Right ventricle myocardium inferior (tissue), 1 donor: Measurements from ENCODE around the gene HIC1. TPM values are rescaled to one million over a fixed set of nuclear protein-coding genes. Genes with fewer than 3 reads are reported as not detected.

Source experiments
- ATAC-seq: fragments of 200-7000 bp; cut with Tn5 transposase; one replicate; pipeline ENCODE4 v1.9.1; 2020; ENCODE audit warnings: mild to moderate bottlenecking, moderate library complexity
- DNase-seq: peaks from one replicate; pipeline ENCODE4 v3.0.0; 2021; ENCODE audit errors: missing footprints
- intact Hi-C: fragments of 100-400 bp; cut with DNase I; formaldehyde crosslinking; loops from one replicate; pipeline ENCODE4 v1.11.0; 2022
- total RNA-seq: library from RNA; stranded (reverse); fragmentation: NEBNext Ultra II Directional; extraction: Animal tissue kit (Norgen Biotek cat#: 25700); gene quantifications from one replicate; pipeline ENCODE4 v1.2.1, GENCODE V29; 2021
- donor health status: DM: no; HTN: yes; CAD: no; lungs with severe emphysema.

HIC1 gene
- total RNA-seq, 1 donor from 2014 or later = 22.7 TPM

DNA sequence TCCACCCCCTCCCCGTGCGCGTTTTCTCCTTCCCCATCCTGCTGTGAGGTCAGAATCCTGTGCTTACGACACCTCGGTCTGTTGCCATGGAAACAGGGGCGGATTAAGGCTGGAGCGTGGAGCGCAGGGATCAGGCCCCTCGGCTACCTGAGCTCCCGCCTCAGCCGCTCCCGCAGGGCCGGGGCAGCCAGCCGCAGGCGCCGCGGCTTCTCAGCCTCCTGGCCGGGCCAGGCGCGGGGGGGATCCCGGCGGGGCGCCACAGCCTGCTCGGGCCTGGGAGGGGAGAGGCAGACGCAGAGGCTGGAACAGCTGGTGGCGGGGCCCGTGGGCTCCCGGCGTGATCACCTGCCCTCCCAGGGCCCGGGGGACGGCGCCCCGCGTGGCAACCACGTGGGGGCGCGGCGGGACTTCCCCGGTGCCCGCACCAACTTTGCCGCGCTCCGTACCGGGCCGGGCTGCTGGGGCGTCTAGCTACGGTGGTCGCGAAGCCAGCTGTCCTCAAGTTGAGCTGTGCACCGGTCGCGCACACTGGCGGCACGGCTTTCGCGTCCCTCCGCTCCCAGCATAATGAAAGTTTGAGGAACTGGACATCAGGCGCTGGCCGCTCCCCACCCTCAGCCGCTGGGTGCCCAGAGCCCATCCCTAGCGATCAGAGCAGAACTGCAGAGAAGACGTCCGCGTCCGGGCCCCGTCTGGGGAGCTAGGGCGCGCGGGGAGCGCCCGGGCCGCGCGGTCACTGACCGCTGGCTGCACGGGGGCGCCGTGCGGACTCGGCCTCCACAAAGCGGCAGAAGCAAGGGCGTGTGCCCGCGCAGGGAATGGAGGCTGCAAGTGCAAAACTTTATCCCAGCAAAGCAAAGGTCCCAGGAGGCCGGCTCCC, 31.0 kb upstream of the HIC1 start:
- DNase-seq (no peak), ATAC-seq (peak; percentile 18)
- intact Hi-C loops = no loop called here

- ATAC-seq = no peak
- intact Hi-C loops = no loop called here
- DNase-seq = no peak
These were observed 30.2 kb upstream of the HIC1 start for GRCh38 chr17:2024572-2025219.

- peak; percentile 87 for DNase-seq
- ATAC-seq = peak; percentile 72
- intact Hi-C loops = no loop called here
These were observed 29.7 kb upstream of the HIC1 start, which contains the start of gene RTN4RL1 for GRCh38 chr17:2025220-2025621. Gene RTN4RL1, minus strand, starts transcription at chr17:2025334. Its CDS starts 469 bp downstream, at chr17:2024865.

DNA sequence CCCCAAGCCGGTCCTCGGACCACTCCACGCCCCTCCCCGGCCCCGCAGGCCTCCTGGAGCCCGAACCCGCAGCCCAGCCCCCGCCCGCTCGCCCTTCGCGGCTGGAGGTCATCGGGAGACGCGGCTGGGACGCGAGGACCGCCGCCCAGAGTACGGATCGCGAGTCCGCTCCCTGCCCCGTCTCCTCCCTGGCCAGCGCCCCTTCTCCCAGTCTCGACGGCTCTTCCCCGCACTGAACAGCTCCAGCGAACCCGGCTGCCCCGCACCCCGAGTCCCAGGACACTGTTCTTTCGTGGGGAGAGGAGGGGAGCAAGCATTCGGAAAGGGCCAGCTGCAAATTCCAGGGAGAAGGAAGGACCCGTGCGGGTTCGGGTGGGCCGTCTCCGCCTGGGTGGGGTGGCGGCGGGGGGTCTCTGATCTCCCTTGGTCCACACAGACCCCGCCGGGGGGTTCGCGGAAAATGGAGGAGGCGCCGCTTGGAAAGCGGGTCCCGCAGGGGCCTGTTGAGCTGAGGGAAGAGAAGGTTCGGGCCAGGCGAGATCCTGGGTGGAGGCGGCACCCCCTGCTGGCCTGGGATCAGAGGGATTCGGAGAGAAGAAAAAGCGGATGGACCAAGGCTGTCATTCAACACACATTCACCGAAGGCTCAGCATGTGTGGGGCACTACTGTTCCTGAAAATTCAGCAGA, 29.1 kb upstream of the HIC1 start:
- ATAC-seq (peak; percentile 55), DNase-seq (peak; percentile 83)
- intact Hi-C loops = loop anchor here (1.0 kb wide), 1 partner anchor 117 kb away; no protein-coding TSS in a partner anchor

- DNase-seq (no peak), ATAC-seq (no peak)
- intact Hi-C loops = no loop called here
These were observed 27.2 kb upstream of the HIC1 start for GRCh38 chr17:2027528-2028233.

DNA sequence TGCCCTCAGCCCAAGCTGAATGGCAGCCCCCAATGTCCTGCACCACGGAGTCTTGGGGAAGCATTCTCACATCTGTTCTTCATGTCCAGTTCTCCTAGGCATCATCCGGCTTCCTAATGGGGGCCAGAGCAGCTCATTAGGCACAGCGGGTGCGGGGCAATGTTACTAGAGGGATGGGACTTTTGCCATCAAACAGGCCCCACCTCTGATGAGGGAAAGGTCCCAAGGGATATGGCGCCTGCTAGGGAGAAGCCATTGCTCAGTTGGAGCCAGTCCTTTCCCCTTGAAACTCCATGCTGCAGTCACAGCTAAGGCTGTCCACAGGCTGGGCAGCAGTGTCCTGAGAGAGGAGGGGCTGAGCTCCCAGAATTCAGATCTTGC, 26.7 kb upstream of the HIC1 start:
- intact Hi-C loops = no loop called here
- DNase-seq (no peak), ATAC-seq (no peak)

DNA sequence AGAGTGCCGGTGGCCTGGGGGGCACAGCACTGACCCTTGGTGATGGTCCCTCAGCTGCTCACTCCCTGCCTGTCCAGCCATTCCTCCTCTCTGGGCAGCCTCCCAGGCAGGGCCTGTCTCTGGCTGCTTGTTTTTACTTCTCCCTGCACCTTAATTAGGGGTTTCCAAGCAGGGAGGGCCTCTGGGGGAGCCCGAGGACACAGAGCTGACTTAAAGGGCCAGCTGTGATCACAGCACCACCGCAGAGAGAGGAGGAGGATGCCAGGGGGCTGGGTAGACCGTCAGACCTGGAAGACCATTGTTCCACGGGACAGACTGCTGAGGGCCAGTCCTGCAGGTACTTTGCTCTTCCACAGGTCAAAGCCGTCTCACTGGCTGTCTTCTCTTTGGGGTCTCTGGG, 26.2 kb upstream of the HIC1 start:
- ATAC-seq = no peak
- DNase-seq = no peak
- intact Hi-C loops = no loop called here

DNA sequence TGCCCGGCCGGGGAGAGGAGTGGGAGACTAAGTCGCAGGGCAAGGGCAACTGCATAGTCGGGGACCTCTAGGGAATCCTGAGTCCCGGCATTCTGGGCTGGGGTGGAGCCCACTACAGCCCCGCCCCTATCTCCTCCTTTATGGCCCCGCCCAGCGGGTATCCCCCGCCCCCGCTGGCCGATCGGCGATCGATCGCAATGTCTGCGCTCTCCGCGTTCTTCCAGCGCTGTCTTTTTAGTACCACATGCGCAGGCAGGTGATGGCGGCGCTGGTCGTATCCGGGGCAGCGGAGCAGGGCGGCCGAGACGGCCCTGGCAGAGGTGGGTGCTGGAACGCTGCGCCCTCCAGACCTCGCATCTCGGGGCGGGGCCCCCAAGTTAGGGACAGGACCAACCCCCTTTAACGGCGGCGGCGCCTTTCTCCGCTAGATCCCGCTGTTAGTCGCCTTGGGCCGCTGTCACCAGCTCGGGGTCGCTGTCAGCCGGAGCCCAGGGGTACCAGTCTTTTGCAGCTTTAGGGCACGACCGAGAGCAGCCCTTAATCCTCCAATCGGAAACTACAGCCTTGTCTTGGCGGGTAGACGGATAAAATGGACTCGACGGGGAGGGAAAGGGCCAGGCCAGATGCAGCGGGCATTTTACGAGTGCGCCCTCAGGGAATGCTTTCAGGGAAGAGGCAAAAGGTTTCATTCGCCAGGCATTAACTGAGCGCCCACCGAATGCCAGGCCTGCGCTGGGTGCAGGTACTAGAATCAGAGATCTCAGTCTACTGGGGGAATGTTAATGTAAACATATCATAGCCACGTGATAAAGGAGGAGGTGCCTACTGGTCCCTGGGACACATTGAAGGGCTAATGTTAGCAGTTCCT, 24.8 kb upstream of the HIC1 start, which contains the start of gene DPH1:
TSS of gene DPH1 (plus strand) at position 243 of the 868 bp plus-strand sequence. CDS start at position 260, 17 bp downstream.
- intact Hi-C loops = no loop called here
- ATAC-seq (peak; percentile 87), DNase-seq (peak; percentile 91)

GRCh38 chr17:2030779-2031163, 24.1 kb upstream of the HIC1 start:
- intact Hi-C loops = no loop called here
- no peak for ATAC-seq
- DNase-seq = peak; percentile 53

DNA sequence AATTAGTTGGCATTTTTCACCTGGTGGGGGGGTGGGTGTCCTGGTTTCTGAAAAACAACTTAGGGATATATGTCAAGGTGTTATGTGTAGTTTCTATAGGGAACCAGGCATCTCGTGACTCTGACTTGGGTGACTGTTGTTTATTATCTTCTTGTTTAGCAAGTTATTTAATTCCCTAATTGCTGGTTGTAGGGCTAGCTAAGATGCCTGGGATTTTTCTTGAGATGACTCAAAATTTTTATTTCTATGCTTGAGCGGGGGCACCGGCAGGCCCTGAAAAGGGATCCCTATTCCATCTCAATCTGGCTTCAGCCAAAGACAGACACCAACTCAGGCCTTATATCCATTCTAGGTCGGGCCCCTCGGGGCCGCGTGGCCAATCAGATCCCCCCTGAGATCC, 21.8 kb upstream of the HIC1 start:
- intact Hi-C loops = no loop called here
- ATAC-seq (no peak), DNase-seq (no peak)

DNA sequence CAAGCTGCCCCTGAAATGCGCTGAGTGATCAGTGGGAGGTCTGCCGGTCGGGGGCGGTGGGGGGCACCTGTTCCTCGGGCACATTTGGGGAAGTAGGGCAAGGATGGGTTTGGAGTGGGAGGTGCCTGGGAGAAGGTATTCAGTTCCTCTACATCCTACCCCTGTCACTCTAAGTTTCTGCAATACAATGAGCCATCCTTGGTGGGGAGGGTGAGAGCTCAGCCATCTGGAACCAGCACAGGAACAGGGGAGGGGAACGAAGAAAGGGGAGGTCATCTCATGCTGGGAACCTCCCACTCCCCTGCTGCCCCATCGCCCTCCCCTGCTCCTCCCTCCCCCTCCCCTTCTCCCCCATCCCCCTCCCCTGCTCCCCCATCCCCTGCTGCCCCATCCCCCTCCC, 20.7 kb upstream of the HIC1 start:
- intact Hi-C loops = no loop called here
- DNase-seq (no peak), ATAC-seq (no peak)

DNA sequence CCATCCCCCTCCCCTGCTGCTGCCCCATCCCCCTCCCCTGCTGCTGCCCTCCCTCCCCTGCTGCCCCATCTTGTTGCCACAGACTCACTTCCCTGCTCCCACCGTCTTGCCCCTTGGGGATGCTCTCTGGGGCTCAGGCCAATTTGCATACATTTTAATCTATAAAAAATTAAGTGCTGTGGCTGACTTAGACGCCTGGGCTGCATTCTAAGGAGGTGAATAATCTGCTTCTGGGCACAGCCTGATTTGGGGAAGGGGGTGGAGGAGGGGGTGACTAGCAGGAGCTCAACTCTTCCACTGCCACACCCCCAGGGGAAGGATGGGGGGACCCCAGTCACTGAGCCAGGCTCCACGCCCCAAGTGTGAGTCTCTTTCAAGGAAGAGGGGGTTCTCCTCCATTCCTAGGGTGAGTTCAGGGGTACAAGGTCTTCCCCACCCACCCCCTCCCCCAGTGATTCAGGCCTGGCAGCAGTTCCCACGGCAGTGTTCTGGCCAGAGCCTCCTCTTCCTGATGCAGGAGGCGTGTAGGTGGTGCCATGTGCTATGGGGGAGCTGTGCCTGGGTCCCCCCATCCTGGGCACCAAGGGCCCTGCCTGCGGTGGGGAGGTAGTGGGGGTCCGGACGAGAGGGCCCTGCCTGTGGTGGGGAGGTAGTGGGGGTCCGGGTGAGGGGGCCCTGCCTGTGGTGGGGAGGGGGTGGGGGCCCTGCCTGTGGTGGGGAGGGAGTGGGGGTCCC, 19.9 kb upstream of the HIC1 start:
- ATAC-seq (no peak), DNase-seq (no peak)
- intact Hi-C loops = no loop called here

DNA sequence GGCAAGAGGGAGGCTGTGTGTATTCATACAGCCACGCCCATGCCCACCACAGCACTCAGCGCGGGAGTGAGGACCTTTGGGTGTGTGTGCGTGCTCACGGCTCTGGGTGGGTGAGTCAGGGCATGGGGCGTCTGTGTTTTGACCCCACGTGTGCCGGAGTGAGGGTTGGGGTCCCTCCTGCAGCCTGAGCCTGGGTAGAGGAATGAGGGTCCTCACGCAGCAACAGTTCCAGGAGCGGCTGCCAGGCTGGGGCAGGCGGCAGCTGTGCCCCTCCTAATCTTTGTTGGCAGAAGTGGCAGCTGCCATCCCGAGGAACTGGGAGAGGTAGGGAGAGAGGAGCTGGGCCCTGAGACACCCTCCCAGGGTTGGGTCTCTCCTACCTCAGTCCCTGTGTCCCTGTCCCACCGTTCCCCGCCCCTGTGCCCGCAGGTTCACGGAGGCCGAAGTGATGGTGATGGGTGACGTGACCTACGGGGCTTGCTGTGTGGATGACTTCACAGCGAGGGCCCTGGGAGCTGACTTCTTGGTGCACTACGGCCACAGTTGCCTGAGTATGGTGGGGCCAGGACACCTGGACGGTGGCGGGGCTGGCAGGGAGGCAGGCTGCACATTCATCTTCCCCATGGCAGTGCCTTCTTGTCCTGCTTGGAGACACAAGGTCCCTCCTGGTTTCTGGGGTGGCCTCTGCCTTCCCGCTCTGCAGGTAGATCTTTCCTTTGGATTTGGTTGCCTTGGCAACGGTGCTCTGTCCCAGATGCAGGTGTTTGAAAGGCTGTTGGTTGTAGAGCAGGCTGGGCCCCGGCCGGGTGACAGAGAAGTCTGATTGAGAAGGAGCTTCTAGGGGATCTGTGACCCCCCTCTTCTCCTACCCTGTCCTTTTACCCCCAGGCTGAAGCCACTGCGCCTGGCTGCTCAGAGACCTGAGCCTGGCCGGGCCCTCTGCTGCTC, 19.1 kb upstream of the HIC1 start:
- DNase-seq = no peak
- intact Hi-C loops = no loop called here
- no peak for ATAC-seq

DNA sequence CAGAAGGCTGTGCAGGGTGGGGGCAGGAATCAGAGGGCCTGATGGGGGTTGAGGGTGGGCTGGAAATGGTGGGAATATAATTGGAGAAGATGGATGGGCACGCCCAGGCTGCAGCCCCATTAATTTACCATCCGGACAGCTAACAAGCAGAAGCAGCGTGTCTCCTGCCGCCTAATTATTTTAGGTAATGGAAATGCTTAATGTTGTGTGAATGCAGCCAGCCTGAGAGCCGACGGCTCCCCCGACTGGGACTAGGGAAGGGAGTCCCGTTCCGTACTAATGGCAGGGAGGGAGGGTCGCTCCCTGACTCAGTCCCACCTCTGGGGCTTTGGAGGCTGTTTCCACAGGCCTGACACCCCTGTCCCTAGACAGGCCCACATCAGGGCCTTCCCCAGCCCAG, 17.7 kb upstream of the HIC1 start:
- intact Hi-C loops = no loop called here
- ATAC-seq = no peak
- DNase-seq = no peak

- intact Hi-C loops = loop anchor here (5.0 to 10.0 kb wide), 3 partner anchors 328 to 476 kb away; partner anchors contain the start of genes PITPNA and TLCD2
- ATAC-seq (no peak), DNase-seq (no peak)
These were observed 14.6 kb upstream of the HIC1 start for GRCh38 chr17:2040219-2040827.
